Peyer's patch (tissue), 4 donors: ENCODE data around the gene FRG2C.
"Not testable (repeated sequence)": the region's sequence is repeated elsewhere in the genome, so short reads cannot be mapped to it uniquely, and the experiment has no call there.

Experiments
- CTCF ChIP-seq, 6 experiments: fragments of 450-650 bp in 4 of 6; fragments of 200-600 bp in 2 of 6; sonication (generic) in 1 of 6; IDR thresholded peaks; one replicate each; pipeline ENCODE4 v1.5.1; 2017 to 2019; ENCODE audit warnings: antibody characterized with exemption in 6 of 6, mild to moderate bottlenecking in 3 of 6, moderate library complexity in 1 of 6
- POLR2A ChIP-seq, 2 donors: fragments of 450-650 bp; IDR thresholded peaks; one replicate each; pipeline ENCODE4 v1.5.1; 2017; ENCODE audit warnings: antibody characterized with exemption in 2 of 2, mild to moderate bottlenecking in 2 of 2, moderate library complexity in 2 of 2

GRCh38 chr3:75638947-75639346 lies 25.2 kb upstream of the FRG2C start:
- TF ChIP-seq CTCF, POLR2A (IDR thresholded peaks at IDR 0.05): not testable (repeated sequence)
